Peyer's patch (tissue), 4 donors: Measurements from ENCODE around the gene ANKFN1. TPM values are rescaled to one million over a fixed set of nuclear protein-coding genes. Genes with fewer than 3 reads are reported as not detected.

Experiments
- DNase-seq, 3 donors: peaks; one replicate each; pipeline ENCODE4 v3.0.0-alpha.2; 2017 to 2019
- H3K27ac ChIP-seq, 4 donors: fragments of 200-600 bp; sonication (generic); one replicate each; pipeline ENCODE4 v1.5.1; 2016 to 2019
- H3K27me3 ChIP-seq, 2 donors: fragments of 200-600 bp; sonication (generic); one replicate each; pipeline ENCODE4 v1.5.1; 2019
- H3K36me3 ChIP-seq, 3 donors: fragments of 200-600 bp; sonication (generic); one replicate each; pipeline ENCODE4 v1.5.1; 2016 to 2019
- H3K4me1 ChIP-seq, 4 donors: fragments of 200-600 bp; sonication (generic); one replicate each; pipeline ENCODE4 v1.5.1; 2016 to 2019
- H3K4me3 ChIP-seq, 4 donors: fragments of 200-600 bp; sonication (generic); 1 replicate in 3 of 4; 2 replicates in 1 of 4; pipeline ENCODE4 v1.5.1; 2016 to 2019; ENCODE audit warnings: mild to moderate bottlenecking in 1 of 4
- H3K9me3 ChIP-seq, 4 donors: fragments of 200-600 bp; sonication (generic); one replicate each; pipeline ENCODE4 v1.5.1; 2016 to 2019; ENCODE audit warnings: mild to moderate bottlenecking in 1 of 4
- POLR2A ChIP-seq, 2 donors: fragments of 450-650 bp; IDR thresholded peaks; one replicate each; pipeline ENCODE4 v1.5.1; 2017; ENCODE audit warnings: antibody characterized with exemption in 2 of 2, mild to moderate bottlenecking in 2 of 2, moderate library complexity in 2 of 2
- total RNA-seq, 4 donors: library from RNA; depleted of rRNA; stranded (reverse); fragments of >200 nt; gene quantifications; one replicate each; pipeline ENCODE4 v1.1.0, GENCODE V29; 2016
- TF ChIP-seq, protein P1 (sequence below), 6 experiments: fragments of 450-650 bp in 4 of 6; fragments of 200-600 bp in 2 of 6; sonication (generic) in 1 of 6; IDR thresholded peaks; one replicate each; pipeline ENCODE4 v1.5.1; 2017 to 2019; ENCODE audit warnings: antibody characterized with exemption in 6 of 6, mild to moderate bottlenecking in 3 of 6, moderate library complexity in 1 of 6

The ANKFN1 gene
- total RNA-seq, 4 donors from 2014 or later = 0.95 to 2.0 (median 1.6) TPM; not detected in 1

DNA sequence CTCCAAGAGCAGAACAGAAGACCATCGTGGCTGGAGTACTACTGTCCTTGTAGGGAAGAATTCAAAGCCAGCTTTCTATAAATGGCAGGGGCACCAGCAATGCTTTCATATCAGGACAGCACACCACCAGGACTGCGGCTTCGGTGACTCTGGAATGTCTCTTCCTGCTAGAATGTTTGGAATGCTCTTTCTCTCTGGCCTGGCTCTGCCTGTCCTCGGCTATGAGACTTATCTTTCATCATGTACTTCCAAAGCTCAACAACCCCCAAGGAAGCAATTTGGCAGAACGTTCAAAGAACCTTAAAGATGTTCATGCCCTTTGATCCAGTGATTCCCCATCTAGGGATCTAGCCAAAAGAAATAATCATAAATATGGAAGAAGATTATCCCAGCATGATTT is 387.6 kb downstream of the ANKFN1 start:
- Histone ChIP-seq H3K9me3 (no peaks in the 10 kb centered on the region), H3K27ac (no peak overlapping the region), H3K4me3 (no peak overlapping the region), H3K27me3 (no peaks in the 10 kb centered on the region), H3K4me1 (no peaks in the 10 kb centered on the region), H3K36me3 (no peaks in the 10 kb centered on the region)
- no peak for TF ChIP-seq POLR2A (IDR thresholded peaks at IDR 0.05)
- TF ChIP-seq, protein P1, sequence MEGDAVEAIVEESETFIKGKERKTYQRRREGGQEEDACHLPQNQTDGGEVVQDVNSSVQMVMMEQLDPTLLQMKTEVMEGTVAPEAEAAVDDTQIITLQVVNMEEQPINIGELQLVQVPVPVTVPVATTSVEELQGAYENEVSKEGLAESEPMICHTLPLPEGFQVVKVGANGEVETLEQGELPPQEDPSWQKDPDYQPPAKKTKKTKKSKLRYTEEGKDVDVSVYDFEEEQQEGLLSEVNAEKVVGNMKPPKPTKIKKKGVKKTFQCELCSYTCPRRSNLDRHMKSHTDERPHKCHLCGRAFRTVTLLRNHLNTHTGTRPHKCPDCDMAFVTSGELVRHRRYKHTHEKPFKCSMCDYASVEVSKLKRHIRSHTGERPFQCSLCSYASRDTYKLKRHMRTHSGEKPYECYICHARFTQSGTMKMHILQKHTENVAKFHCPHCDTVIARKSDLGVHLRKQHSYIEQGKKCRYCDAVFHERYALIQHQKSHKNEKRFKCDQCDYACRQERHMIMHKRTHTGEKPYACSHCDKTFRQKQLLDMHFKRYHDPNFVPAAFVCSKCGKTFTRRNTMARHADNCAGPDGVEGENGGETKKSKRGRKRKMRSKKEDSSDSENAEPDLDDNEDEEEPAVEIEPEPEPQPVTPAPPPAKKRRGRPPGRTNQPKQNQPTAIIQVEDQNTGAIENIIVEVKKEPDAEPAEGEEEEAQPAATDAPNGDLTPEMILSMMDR (IDR thresholded peaks at IDR 0.05) = no peak
- no peak for DNase-seq

DNA sequence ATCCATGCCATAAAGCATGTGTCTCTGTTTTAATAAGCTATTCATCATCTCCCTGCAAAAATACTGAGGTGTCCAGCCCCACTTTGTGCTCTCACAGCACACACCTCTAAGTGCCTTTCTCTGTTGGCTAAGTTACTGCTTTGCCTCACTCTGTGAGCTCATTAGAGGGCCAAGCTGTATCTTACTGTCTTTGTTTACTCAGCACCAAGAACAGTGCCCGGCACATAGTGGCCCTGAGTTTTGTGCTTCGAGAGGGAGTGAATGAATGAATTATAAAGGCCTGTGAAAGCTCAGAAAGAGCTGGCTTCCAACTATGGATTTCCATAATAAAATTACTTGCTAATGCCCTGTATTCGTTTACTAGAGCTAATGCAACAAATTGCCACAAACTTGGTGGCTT is 390.0 kb downstream of the ANKFN1 start:
- no peak for DNase-seq
- Histone ChIP-seq H3K4me1 (no peaks in the 10 kb centered on the region), H3K4me3 (no peak overlapping the region), H3K27ac (no peak overlapping the region), H3K9me3 (no peaks in the 10 kb centered on the region), H3K36me3 (no peaks in the 10 kb centered on the region), H3K27me3 (no peaks in the 10 kb centered on the region)
- TF ChIP-seq, protein P1 (IDR thresholded peaks at IDR 0.05) = no peak
- no peak for TF ChIP-seq POLR2A (IDR thresholded peaks at IDR 0.05)

DNA sequence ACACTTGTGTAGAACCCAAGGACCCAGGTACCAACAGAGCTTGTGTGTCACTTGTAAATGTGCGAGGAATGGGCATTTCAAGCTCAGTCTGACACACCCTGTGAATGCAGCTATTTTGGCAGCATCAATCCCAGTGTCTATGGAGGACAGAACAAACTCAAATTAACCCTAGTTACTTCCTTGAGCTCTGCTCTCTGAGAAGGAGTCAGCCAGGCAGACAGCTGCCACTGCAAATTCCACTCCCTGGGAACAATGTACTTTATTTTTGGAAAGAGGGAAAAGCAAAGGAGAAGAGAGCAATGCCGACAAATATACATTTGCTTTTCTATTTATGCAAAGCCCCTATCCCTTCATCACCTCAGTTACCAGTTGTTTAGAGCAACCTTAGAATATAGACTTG is 391.8 kb downstream of the ANKFN1 start:
- H3K4me1 ChIP-seq = no peaks in the 10 kb centered on the region
- no peaks in the 10 kb centered on the region for H3K36me3 ChIP-seq
- H3K27me3 ChIP-seq = no peaks in the 10 kb centered on the region
- no peak for TF ChIP-seq POLR2A (IDR thresholded peaks at IDR 0.05)
- TF ChIP-seq, protein P1 (IDR thresholded peaks at IDR 0.05) = no peak
- H3K9me3 ChIP-seq = no peaks in the 10 kb centered on the region
- DNase-seq = no peak
- H3K27ac ChIP-seq = no peak overlapping the region
- H3K4me3 ChIP-seq = no peak overlapping the region

DNA sequence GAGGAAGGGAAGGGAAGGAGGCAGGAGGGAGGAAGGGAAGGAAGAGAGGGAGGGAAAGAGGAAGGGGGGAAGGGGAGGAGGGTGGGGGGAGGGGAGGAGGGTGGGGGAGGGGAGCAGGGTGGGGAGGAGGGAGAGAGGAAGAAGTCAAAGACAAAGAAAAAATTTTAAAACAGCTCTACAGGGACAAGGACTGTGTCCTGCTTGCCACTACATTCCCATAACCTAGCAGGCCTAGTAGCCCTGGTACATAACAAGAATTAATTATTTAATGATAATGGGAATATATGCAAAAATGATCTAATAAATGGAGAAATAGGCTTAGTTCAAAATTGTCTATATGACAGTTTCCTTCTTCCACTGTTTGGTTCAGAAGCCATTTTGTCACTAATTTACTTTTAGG is 392.7 kb downstream of the ANKFN1 start:
- Histone ChIP-seq H3K27me3 (no peaks in the 10 kb centered on the region), H3K4me1 (no peaks in the 10 kb centered on the region), H3K9me3 (peaks cover 0 to 3% (median 0%) of the 10 kb centered on the region in 4 donors), H3K27ac (no peak overlapping the region), H3K36me3 (no peaks in the 10 kb centered on the region), H3K4me3 (no peak overlapping the region)
- TF ChIP-seq POLR2A (IDR thresholded peaks at IDR 0.05) = no peak
- TF ChIP-seq, protein P1 (IDR thresholded peaks at IDR 0.05) = no peak
- DNase-seq = no peak

DNA sequence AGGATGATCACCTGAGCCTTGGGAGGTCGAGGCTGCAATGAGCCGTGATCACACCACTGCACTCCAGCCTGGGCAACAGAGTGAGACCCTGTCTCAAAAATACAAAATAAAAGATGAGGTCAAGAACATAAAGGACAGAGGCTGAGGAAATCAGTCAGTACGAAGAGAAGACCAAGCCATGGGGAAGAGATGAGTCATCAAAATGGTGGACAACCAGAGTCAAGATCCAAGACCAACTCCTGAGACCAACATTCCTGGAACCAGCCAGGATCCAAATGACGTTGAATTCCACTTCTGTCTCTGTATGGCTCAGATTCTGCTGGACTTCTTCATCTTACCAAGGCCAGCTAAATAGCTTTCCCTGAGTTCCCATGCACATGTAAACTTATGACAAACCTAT is 395.4 kb downstream of the ANKFN1 start:
- H3K36me3 ChIP-seq = no peaks in the 10 kb centered on the region
- peaks cover 0 to 3% (median 0%) of the 10 kb centered on the region in 4 donors for H3K9me3 ChIP-seq
- no peak overlapping the region for H3K4me3 ChIP-seq
- no peak for DNase-seq
- no peak overlapping the region for H3K27ac ChIP-seq
- H3K4me1 ChIP-seq = no peaks in the 10 kb centered on the region
- H3K27me3 ChIP-seq = no peaks in the 10 kb centered on the region
- no peak for TF ChIP-seq POLR2A (IDR thresholded peaks at IDR 0.05)
- TF ChIP-seq, protein P1 (IDR thresholded peaks at IDR 0.05) = no peak

DNA sequence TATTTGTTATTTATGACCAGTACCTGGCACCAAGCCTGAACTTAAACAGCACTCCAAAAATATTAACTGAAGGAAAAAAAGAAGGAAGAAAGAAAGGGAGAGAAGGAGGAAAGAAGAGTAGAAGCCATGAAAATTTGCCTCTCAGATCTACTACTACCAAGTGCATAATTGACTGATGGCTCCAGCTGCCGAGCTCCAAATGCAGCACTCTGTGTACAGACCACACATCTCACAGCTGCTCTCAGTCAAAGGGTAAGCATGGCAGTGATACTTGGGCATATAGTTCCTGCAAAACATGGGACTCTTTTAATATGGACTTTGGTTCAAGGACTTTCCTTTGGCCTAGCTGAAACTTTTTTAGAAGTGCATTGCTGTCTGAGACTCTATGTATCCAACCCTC is 396.2 kb downstream of the ANKFN1 start:
- no peak overlapping the region for H3K27ac ChIP-seq
- H3K36me3 ChIP-seq = no peaks in the 10 kb centered on the region
- no peaks in the 10 kb centered on the region for H3K4me1 ChIP-seq
- H3K27me3 ChIP-seq = no peaks in the 10 kb centered on the region
- DNase-seq = no peak
- TF ChIP-seq, protein P1 (IDR thresholded peaks at IDR 0.05) = no peak
- no peak for TF ChIP-seq POLR2A (IDR thresholded peaks at IDR 0.05)
- H3K9me3 ChIP-seq = peaks cover 0 to 3% (median 0%) of the 10 kb centered on the region in 4 donors
- H3K4me3 ChIP-seq = no peak overlapping the region
